NOMO-1 treated with dmso at 0.1 percent for 144 hours (cell line): ENCODE results near the gene IRF4.

Experiments
- DNase-seq: peaks from one replicate; lab custom pipeline; 2025; ENCODE audit not compliant: unreplicated experiment; lab: John Stamatoyannopoulos, UW

Gene IRF4

DNA sequence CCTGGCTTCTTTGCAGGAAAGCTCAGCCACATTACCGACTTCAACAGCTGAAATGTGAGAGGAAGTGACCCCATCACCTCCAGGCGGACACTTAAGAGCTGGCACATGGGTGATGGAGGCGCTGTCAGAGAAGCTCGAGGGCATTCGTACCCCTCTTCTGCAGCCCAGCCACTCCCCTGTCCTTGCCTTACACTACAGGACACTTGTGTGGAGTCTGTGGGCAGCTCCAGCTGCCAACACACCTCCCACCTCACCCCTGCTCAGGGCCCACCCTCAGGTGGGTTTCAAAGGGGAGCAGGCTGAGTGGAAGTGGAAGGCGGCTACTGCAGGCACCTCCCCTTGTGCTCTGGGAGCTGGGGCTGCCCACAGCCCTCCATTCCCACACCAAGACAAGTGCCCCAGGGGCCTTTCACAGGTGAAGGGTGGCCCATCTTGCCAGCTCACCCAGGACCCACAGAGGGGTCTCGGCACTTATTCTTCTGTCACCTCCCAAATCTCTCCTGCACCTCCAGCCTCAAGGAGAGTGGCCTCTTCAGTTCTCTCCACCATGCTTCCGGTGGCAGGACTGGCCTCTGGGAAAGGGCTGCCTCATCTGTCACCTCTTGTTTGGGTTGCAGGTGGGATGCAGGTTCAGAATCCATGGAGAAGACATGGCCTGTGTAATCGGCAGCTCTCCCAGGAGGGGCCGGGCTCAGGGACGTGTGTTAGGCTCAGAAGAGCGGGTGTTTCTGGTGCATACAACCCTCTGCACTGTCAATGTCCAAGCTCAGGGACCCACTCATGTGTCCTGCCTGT lies 49.8 kb downstream of the IRF4 start:
- DNase-seq: no peak

DNA sequence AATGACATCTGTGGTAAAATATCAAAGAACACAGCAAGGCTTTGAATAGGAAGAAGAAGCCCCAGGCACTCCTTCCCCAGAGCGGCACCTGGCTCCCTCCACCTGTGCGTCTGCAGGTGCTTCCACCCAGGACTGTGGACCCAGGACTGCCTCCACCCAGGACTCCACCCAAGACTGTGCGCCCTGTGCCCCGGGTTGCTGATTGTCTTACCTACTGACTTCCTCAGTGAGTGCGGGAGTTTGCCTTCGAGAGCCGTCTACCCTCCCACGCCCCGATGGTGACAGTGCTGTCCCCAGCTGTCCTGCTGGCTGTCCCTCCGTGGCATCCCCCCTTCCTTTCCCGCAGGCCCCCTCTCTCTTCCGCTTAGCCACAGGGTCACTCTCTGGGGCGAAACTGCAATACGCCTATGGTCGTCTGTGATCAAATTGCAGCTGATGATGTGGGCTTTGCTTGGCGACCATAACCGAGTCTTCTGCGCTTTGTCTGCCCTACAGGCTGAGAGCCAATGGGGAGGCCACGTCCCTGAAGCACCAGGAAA lies 52.1 kb downstream of the IRF4 start:
- no peak for DNase-seq

DNA sequence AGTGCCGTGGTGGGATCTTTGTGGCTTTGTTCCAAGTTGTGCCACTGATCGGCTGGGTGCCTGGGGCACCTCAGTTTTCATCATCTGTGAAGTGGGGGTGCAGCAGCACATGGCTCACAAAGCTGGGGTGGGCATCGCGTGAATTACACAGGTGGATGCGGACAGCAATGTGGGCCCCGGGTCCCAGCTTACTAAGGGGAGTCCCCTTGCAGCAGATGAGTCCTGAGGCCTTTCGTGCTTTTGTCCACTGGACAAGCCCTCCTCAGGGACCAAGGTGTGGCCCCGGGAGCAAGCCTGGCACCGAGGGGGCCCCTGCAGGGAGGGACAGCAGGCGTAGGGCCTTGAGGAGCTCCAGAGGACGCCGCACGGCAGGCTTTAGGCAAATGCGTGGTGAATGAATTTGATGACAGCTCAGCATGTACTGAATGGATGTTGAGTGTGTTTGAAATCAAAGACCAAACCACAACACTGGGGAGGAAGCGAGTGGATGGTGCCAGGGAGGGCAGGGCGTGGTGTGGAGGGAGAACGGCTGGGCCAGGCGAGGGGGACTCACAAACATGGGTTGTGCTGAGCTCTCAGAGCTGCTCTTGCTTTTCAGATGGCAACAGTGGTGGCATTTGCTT lies 53.2 kb downstream of the IRF4 start:
- no peak for DNase-seq

DNA sequence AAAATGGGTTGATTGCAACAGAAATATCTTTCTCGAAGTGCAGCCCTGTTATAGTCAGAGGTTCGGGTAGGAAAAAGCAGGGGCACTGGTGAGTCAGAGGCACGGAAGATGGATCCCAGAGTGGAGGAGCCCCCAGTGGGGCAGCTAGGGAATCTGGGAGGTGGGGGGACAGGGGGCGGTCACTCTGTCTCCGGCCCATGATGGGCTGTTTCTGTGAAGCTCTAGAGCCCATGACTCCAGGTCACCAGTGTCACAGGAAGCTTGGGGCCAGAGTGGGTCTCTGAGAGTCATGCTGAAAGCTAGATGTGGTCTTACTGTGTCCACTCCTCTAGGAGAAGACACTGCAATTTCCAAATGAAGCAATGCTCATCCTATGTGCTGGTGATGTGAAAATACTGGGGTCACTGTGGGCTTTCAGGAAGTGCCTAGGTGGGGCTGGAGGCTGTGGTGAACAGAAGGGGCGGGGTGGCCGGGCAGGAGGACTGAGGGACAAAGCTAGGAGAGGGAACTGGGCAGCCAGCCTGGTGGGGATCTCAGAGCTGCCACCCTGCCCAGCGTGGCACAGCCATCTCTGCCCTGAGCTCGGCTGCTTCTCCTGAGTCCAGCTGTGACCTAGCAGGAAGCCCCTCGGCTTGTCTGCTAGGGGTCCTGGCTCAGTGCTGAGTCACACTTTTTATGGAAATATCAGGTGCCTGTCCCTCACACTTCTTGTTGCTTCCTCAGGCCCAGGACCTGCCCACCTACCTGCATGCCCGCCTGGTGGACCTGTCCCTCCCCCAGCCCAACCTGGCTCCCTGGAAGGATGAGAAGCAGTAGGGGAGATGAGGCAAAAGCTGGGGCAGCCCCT lies 54.2 kb downstream of the IRF4 start:
- no peak for DNase-seq

DNA sequence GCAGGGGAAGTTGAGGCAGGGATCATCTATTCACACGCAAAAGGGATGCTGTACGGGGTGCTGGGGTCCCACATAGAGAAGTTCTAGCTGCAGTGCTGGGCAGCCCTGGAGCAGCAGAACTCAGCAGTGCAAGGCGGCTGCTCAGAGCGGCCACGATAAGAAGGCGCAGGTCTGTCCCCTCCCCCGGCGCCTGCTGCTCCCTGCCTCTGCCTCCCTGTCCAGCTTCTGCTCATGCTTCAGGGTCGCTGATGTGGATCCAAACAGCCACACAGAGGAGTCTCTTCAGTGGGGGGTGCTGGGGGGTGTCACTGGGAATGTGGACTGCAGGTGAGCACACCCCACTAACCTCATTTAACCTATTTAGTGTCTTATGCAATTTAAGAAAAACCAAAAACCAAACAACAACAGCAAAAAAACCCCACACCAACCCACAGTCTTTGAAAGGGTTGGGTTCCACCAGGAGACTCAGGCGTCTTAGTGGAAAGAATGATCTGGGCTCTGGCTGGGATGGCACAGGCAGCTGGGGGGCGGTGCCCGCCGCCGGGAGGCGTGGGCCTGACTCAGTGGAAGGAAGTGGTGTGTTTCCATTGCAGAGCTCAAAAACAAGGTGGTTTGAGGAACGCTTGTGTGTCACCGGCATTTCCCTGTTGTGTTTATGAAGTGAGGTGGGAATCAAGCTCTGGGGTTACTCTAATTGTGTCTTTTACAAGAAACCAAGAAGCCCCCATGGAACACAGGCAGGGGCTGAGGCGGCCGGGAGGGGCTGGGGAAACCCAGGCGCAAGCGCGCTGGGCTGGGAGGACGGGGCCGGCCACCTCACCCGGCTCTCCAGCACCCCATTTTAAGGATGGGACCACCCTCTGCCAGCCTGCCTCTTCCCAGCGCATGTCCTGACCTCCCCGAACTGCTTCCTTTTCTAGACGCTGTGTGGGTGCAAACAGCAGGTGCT lies 55.1 kb downstream of the IRF4 start:
- no peak for DNase-seq

DNA sequence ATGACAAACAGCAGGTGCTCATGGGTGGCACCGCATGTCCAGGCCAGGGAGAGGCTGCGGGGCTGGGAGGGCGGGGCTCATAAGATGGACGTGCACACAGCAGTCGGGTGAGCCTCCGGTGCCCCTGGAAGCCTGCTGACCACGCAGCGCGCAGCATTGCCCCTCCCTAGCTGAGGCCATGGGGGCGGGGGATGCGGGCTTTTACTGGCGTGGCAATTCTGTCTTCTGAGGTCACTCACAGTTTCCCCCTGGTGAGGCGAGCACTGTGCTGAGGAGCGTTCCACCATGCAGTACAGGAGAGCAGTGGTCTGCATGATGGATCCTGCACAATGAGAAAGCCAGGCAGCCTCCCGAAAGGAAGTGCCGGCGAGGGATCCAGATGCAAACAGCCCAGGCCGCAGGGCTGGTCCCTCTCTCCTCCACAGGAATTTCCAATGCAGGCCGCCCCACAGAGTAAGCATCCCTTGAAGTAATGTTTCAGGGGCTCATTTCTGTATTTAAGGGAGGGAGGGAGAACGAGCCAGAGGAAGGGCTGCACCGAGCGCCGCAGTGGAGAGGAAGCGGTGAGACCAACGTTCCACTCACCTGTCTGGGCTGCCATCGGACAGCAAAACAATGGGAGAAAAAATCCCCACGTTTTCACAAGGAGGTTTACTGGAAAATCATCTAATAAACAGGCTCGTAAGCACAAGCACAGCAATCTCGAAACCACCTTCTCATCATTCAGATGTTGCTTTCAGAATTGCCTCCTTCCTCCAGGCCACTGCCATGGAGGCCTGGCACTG lies 56.0 kb downstream of the IRF4 start:
- no peak for DNase-seq

DNA sequence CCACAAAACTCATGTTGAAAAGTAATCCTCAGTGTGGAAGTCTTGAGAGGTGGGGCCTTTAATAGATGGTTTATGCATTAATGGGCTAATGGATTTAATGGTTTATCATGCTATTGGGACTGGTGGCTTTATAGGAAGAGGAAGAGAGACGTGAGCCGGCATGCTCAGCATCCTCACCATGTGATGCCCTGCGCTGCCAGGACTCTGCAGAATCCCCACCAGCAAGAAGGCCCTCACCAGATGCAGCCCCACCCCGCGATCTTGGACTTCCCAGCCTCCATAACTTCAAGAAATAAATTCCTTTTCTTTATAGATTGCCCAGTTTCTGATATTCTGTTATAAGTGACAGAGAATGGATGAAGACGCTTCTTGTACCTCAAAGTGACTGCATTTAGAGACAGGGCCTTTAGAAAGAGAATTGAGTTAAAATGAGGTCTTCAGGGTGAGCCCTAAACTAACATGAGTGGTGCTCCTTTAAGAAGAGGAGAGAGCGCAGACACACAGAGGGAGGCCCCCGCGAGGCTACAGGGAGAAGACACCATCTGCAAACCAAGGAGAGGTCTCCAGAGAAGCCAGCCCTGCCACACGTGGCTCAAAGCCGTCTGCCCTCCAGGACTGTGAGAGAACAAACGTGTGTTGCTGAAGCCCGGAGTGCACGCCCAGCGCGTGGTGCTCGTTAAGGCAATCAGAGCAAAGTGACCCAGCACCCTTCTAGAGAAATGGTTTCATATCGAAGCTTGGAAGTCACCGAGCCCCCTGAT lies 56.9 kb downstream of the IRF4 start:
- no peak for DNase-seq

DNA sequence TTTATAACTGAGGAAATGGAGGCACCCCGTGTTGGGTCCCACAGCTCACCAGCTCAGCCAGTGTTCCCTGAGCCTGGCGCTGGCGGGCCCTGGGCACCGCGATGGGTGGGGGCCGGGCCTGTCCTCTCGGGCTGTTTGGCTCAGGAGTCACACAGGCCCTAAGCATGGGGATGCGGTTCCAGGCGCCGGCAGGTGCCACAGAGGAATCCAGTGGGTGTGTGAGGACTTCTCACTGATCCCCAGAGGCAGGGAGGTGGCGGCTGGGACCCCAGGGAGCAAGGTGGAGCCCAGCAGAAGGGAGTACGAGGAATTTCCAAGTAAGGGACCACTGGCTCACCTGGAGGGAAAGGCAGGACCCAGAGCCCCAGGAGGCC lies 57.5 kb downstream of the IRF4 start:
- DNase-seq: no peak

DNA sequence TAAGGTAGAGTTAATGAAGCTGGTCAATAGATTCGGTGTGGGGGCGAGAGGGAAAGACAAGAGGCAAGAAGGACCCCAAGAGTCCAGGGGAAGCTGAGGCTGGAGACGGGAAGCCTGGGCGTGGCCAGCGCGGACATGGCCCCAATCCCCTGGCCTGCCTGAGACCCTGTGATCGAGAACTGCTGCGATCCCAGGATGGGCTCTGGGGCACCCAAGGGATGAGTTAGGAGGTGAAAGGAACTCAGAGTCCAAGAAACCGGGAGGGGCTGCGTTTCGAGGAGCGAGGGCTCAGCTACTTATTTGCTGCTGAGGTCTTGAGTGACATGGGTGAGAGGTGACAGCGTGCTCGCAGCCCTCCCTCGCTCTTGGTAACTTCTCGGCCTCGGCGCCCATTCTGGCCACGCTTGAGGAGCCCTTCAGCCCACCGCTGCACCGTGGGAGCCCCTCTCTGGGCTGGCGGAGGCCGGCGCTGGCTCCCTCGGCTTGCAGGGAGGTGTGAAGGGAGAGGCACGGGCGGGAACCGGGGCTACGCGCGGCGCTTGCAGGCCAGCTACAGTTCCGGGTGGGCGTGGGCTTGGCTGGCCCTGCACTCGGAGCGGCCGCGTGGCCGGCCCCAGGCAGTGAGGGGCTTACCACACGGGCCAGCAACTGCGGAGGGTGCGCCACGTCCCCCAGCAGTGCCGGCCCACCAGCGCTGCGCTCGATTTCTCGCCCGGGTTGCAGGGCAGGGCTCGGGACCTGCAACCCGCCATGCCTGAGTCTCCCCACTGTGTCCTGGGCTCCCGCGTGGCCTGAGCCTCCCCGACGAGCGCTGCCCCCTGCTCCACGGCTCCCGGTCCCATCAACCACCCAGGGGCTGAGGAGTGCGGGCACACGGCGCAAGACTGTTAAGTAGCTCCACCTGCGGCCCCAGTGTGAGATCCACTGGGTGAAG lies 58.2 kb downstream of the IRF4 start:
- no peak for DNase-seq

DNA sequence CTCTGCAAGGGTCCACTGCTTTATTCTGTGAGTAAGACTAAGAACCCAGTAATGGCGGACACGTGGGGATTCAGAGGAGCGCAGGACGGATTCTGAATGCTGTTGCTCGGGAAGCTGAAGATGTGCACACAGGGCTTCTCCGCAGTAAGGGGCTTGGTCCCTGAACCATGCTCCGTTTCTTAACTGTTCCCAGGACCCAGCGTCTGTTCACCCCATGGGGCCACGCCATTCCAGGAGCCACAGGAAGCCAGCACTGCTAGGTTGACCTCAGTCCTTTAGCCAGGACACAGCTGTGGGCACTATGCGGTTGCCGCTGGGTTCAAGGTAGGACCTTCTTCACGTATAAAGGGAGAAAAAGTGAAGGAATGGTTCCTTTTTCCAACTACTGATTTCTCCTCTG lies 59.8 kb downstream of the IRF4 start:
- no peak for DNase-seq

DNA sequence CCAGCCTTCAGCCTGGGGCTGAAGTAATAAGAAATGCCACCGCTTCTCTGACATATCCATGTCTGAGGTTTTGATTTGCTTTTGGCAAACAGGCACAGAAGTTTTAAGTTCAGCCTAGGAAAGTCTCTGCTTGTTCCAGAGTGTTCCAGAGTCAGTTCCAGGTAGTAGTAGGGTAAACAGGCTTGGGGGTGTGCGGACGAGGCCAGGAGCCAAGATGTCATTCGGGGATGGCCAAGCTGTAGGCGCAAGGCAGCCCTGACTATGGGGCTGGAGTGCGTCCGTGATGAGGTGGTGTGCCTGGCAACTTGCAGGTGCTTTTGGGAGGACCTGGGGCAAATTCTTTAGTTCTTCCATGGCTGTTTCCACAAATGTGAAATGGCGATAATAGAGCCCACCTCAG lies 60.3 kb downstream of the IRF4 start:
- DNase-seq: no peak

DNA sequence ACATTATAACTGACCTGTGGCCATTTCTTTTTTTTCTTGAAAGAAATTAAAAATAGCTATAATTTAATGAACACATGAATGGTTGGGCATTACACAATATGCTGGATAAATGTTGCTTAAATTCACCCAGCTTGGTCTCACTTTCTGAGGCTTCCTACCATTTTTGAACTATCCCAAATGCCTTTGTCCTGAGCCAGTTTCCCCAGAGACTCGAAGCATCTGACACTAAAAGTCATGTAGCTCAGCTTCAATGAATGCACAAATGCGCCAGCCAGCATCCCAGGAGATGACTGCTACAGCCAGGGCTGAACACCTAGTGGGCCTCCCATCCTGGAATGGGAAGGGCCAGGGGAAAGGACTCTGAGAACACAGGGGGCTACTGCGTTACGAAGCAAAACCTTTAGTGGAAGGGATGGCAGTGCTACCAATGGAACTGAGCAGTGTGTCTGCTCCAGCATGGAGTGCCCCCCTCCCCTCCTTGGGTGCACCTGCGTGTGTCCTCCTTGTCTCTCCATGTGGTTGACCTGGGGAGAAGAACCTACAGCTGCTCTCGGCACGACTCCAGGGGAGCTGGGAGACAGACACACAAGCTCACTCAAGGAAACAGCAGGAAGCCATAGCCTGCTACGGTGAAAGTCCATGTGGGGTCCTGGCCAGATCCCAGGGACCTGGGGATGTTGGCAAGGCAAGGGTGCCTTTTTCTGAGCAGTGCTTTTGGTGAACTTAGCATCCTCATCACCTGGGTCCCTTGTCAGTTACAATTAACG lies 60.9 kb downstream of the IRF4 start:
- DNase-seq: no peak

DNA sequence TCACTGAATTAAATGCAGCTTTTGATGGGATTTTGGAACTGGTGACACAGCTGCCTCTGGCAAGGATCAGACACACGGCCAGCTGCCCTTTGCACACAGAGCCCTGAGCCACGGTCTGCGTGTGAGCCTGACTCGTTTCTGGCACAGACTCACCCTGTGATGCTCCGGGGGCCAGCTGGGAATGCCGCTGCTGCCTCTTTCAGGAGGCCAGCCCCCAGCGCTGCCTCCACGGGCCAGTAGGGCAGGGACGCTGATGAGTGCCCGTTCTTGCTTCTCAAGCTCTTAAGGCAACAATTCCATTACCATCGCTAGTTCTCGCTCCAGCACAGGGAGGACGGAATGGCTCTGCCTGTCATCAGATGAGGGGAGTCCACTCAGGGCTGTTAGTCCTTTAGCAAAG lies 61.6 kb downstream of the IRF4 start:
- no peak for DNase-seq

DNA sequence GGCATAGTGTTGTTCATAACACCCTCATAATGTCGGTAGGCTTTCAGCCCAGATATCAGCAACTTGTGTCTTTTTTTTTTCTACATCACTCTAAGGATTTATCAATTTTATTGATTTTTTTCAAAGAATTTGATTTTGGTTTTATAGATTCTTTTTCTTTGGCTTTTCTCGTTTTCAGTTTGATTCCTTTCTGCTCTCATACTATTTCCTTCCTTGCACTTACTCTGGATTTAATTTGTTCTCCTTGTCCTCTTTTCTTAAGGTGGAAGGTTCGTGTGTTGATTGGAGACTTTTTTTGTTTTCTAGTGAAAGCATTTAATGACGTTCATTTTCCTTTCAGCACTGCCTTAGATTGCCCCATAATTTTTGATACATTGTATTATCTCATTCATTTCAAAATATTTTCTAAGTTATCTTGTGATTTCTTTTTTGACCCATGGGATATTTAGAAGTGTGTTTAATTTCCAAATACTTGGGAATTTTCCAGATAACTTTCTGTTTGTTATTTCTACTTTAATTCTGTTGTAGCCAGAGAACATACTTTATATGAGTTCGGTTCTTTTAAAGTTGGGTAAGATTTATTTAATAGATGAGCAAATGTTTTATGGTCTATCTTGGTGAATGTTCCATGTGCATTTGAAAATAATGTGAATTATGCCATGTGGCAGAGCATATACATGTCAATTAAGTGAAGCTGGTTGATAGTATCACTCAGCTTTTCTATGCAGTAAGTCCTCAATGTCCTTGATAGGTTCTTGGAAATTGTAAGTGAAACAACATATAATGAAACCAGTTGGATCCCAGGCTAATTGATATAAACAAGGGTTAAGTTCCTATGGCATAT lies 62.8 kb downstream of the IRF4 start:
- no peak for DNase-seq

DNA sequence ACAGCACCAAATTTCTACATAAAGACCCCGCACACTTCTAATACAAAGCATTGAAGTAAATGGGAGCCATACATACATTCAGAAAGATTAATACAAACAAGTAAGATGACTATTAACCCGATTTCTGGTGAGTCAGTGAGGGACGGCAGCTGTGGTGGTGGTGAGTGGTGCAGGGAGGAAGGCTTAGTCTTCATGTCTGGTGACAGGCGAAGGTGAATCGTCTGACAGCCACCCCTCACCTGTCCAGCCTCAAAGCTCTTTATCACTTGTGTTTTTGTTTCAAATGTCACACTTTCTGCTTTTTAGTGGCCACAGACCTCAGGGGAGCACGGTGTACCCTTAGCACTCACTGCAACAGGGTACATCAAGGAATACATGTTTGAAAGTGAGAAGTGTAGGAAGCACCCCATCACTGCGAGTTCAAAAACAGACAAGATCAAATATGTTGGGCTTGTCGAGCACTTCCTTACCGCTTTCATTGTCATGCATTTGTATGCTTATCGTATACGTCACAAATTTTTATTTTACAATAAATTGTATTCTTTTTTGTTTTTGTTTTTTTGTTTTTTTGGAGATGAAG lies 63.5 kb downstream of the IRF4 start:
- no peak for DNase-seq

DNA sequence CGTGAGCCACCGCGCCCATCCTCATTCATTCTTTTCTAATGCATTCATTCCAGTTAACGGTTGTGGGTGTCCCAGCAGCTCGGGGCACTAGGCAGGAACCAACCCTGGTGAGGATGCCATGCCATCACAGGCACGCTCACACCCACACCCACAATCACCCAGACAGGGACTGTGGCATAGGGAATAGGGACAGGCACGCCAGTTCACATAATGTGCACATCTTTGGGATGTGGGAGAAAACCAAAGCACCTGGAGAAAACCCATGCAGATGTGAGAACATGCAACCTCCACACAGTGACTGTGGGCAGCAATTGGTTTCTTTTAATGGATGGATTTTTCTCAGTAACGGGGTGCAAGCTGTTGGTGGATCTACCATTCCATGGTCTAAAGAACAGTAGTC lies 64.3 kb downstream of the IRF4 start:
- no peak for DNase-seq
